HepG2 (cell line): ENCODE measurements around the gene MAB21L4.

Source experiments
- CC2D1A ChIP-seq: sonication (generic); formaldehyde crosslinking; IDR thresholded peaks from 2 replicates; pipeline ENCODE4 v1.8.1; 2023; ENCODE audit warnings: mild to moderate bottlenecking, missing genetic modification reagents
- IKZF1 ChIP-seq: fragments of 450-650 bp; IDR thresholded peaks from 2 replicates; pipeline ENCODE4 v1.7.1; 2016
- POLR2A ChIP-seq, 2 experiments: IDR thresholded peaks; 2 replicates each; pipeline ENCODE4 v1.6.1; 2011; ENCODE audit warnings: low read depth in 2 of 2, low read length in 2 of 2, mild to moderate bottlenecking in 1 of 2, moderate library complexity in 1 of 2; ENCODE audit not compliant: insufficient read depth in 1 of 2
- RNF2 ChIP-seq: fragments of 450-650 bp; conservative IDR thresholded peaks from 2 replicates; pipeline ENCODE4 v1.6.1; 2016; ENCODE audit warnings: low read depth
- ZNF768 ChIP-seq: sonication (generic); formaldehyde crosslinking; IDR thresholded peaks from 2 replicates; pipeline ENCODE4 v1.4.0; 2020; ENCODE audit warnings: missing genetic modification reagents
- TF ChIP-seq, protein P1 (sequence below), 2 experiments: IDR thresholded peaks; 2 replicates each; pipeline ENCODE4 v1.6.1; 2011 to 2012; ENCODE audit warnings: low read length in 2 of 2, borderline replicate concordance in 1 of 2, low read depth in 1 of 2, mild to moderate bottlenecking in 1 of 2, moderate library complexity in 1 of 2
- TF ChIP-seq, protein P2 (sequence below), 2 experiments: sonication (generic) in 1 of 2; formaldehyde crosslinking in 1 of 2; IDR thresholded peaks; 2 replicates each; pipeline versions ENCODE4 v1.5.1 to v1.6.1; 2011 to 2020; ENCODE audit warnings: borderline replicate concordance in 1 of 2, low read depth in 1 of 2, low read length in 1 of 2, mild to moderate bottlenecking in 1 of 2, missing genetic modification reagents in 1 of 2, moderate library complexity in 1 of 2
- TF ChIP-seq, protein P3 (sequence below): sonication (generic); formaldehyde crosslinking; IDR thresholded peaks from 2 replicates; pipeline ENCODE4 v1.5.0; 2020; ENCODE audit warnings: mild to moderate bottlenecking, missing genetic modification reagents, moderate library complexity
- TF ChIP-seq, protein P4 (sequence below): sonication (generic); formaldehyde crosslinking; IDR thresholded peaks from 2 replicates; pipeline ENCODE4 v1.5.0; 2020; ENCODE audit warnings: mild to moderate bottlenecking, missing genetic modification reagents, borderline replicate concordance
- TF ChIP-seq, protein P5 (sequence below): sonication (generic); formaldehyde crosslinking; IDR thresholded peaks from 2 replicates; pipeline ENCODE4 v1.4.0; 2020; ENCODE audit warnings: mild to moderate bottlenecking, missing genetic modification reagents
- TF ChIP-seq, protein P6 (sequence below): IDR thresholded peaks from 2 replicates; pipeline ENCODE4 v1.6.1; 2012; ENCODE audit warnings: inconsistent platforms
- TF ChIP-seq, protein P7 (sequence below): conservative IDR thresholded peaks from 2 replicates; pipeline ENCODE4 v1.6.1; 2018; ENCODE audit warnings: missing genetic modification reagents

DNA sequence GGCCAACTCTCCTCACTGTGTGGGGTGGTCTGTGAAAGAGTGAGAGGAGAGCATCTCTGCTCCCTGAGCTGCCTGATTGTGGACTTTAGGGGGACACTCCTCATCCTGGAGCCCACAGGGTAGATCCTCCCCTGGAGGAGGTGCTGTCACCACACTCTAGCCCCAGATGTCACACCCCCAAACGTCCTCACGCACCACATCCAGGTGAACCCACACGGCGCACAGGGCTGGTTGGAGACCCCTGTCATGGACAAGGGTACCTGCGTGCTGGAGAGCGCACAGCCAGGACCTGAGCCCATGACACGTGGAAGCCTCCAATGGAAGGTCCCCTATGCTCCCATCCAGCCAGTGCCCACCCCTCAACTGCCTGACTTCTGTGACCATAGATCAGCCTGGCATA is 16.9 kb downstream of the MAB21L4 start:
- TF ChIP-seq, protein P1, sequence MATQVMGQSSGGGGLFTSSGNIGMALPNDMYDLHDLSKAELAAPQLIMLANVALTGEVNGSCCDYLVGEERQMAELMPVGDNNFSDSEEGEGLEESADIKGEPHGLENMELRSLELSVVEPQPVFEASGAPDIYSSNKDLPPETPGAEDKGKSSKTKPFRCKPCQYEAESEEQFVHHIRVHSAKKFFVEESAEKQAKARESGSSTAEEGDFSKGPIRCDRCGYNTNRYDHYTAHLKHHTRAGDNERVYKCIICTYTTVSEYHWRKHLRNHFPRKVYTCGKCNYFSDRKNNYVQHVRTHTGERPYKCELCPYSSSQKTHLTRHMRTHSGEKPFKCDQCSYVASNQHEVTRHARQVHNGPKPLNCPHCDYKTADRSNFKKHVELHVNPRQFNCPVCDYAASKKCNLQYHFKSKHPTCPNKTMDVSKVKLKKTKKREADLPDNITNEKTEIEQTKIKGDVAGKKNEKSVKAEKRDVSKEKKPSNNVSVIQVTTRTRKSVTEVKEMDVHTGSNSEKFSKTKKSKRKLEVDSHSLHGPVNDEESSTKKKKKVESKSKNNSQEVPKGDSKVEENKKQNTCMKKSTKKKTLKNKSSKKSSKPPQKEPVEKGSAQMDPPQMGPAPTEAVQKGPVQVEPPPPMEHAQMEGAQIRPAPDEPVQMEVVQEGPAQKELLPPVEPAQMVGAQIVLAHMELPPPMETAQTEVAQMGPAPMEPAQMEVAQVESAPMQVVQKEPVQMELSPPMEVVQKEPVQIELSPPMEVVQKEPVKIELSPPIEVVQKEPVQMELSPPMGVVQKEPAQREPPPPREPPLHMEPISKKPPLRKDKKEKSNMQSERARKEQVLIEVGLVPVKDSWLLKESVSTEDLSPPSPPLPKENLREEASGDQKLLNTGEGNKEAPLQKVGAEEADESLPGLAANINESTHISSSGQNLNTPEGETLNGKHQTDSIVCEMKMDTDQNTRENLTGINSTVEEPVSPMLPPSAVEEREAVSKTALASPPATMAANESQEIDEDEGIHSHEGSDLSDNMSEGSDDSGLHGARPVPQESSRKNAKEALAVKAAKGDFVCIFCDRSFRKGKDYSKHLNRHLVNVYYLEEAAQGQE (IDR thresholded peaks at IDR 0.05; ENCODE audit: borderline replicate concordance in 1 of 2, low read depth in 1 of 2, low read length in 2 of 2), result no peak
- no peak for TF ChIP-seq ZNF768 (CRISPR knock-in tag)
- TF ChIP-seq RNF2, result no peak
- TF ChIP-seq, protein P2, sequence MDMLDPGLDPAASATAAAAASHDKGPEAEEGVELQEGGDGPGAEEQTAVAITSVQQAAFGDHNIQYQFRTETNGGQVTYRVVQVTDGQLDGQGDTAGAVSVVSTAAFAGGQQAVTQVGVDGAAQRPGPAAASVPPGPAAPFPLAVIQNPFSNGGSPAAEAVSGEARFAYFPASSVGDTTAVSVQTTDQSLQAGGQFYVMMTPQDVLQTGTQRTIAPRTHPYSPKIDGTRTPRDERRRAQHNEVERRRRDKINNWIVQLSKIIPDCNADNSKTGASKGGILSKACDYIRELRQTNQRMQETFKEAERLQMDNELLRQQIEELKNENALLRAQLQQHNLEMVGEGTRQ (IDR thresholded peaks at IDR 0.05; ENCODE audit: low read depth, low read length), result no peak
- TF ChIP-seq, protein P2 (CRISPR knock-in tag; IDR thresholded peaks at IDR 0.05; ENCODE audit: borderline replicate concordance), result no peak
- TF ChIP-seq, protein P3, sequence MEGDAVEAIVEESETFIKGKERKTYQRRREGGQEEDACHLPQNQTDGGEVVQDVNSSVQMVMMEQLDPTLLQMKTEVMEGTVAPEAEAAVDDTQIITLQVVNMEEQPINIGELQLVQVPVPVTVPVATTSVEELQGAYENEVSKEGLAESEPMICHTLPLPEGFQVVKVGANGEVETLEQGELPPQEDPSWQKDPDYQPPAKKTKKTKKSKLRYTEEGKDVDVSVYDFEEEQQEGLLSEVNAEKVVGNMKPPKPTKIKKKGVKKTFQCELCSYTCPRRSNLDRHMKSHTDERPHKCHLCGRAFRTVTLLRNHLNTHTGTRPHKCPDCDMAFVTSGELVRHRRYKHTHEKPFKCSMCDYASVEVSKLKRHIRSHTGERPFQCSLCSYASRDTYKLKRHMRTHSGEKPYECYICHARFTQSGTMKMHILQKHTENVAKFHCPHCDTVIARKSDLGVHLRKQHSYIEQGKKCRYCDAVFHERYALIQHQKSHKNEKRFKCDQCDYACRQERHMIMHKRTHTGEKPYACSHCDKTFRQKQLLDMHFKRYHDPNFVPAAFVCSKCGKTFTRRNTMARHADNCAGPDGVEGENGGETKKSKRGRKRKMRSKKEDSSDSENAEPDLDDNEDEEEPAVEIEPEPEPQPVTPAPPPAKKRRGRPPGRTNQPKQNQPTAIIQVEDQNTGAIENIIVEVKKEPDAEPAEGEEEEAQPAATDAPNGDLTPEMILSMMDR (CRISPR knock-in tag), result no peak
- TF ChIP-seq, protein P4, sequence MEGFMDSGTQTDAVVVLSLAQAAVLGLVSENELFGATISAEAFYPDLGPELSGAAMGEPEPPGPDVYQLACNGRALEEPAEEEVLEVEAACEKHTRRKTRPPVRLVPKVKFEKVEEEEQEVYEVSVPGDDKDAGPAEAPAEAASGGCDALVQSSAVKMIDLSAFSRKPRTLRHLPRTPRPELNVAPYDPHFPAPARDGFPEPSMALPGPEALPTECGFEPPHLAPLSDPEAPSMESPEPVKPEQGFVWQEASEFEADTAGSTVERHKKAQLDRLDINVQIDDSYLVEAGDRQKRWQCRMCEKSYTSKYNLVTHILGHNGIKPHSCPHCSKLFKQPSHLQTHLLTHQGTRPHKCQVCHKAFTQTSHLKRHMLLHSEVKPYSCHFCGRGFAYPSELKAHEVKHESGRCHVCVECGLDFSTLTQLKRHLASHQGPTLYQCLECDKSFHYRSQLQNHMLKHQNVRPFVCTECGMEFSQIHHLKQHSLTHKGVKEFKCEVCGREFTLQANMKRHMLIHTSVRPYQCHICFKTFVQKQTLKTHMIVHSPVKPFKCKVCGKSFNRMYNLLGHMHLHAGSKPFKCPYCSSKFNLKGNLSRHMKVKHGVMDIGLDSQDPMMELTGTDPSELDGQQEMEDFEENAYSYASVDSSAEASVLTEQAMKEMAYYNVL (CRISPR knock-in tag), result no peak
- TF ChIP-seq CC2D1A (CRISPR knock-in tag), result no peak
- TF ChIP-seq, protein P5, sequence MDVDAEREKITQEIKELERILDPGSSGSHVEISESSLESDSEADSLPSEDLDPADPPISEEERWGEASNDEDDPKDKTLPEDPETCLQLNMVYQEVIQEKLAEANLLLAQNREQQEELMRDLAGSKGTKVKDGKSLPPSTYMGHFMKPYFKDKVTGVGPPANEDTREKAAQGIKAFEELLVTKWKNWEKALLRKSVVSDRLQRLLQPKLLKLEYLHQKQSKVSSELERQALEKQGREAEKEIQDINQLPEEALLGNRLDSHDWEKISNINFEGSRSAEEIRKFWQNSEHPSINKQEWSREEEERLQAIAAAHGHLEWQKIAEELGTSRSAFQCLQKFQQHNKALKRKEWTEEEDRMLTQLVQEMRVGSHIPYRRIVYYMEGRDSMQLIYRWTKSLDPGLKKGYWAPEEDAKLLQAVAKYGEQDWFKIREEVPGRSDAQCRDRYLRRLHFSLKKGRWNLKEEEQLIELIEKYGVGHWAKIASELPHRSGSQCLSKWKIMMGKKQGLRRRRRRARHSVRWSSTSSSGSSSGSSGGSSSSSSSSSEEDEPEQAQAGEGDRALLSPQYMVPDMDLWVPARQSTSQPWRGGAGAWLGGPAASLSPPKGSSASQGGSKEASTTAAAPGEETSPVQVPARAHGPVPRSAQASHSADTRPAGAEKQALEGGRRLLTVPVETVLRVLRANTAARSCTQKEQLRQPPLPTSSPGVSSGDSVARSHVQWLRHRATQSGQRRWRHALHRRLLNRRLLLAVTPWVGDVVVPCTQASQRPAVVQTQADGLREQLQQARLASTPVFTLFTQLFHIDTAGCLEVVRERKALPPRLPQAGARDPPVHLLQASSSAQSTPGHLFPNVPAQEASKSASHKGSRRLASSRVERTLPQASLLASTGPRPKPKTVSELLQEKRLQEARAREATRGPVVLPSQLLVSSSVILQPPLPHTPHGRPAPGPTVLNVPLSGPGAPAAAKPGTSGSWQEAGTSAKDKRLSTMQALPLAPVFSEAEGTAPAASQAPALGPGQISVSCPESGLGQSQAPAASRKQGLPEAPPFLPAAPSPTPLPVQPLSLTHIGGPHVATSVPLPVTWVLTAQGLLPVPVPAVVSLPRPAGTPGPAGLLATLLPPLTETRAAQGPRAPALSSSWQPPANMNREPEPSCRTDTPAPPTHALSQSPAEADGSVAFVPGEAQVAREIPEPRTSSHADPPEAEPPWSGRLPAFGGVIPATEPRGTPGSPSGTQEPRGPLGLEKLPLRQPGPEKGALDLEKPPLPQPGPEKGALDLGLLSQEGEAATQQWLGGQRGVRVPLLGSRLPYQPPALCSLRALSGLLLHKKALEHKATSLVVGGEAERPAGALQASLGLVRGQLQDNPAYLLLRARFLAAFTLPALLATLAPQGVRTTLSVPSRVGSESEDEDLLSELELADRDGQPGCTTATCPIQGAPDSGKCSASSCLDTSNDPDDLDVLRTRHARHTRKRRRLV (CRISPR knock-in tag), result no peak
- TF ChIP-seq, protein P6, sequence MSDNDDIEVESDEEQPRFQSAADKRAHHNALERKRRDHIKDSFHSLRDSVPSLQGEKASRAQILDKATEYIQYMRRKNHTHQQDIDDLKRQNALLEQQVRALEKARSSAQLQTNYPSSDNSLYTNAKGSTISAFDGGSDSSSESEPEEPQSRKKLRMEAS, result no peak
- TF ChIP-seq, protein P7, sequence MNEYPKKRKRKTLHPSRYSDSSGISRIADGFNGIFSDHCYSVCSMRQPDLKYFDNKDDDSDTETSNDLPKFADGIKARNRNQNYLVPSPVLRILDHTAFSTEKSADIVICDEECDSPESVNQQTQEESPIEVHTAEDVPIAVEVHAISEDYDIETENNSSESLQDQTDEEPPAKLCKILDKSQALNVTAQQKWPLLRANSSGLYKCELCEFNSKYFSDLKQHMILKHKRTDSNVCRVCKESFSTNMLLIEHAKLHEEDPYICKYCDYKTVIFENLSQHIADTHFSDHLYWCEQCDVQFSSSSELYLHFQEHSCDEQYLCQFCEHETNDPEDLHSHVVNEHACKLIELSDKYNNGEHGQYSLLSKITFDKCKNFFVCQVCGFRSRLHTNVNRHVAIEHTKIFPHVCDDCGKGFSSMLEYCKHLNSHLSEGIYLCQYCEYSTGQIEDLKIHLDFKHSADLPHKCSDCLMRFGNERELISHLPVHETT (CRISPR knock-in tag), result no peak
- TF ChIP-seq IKZF1, result no peak
- TF ChIP-seq POLR2A (IDR thresholded peaks at IDR 0.05; ENCODE audit: insufficient read depth in 1 of 2, low read depth in 2 of 2, low read length in 2 of 2), result no peak
